Measurements from ENCODE around the gene ZKSCAN5.

DNA sequence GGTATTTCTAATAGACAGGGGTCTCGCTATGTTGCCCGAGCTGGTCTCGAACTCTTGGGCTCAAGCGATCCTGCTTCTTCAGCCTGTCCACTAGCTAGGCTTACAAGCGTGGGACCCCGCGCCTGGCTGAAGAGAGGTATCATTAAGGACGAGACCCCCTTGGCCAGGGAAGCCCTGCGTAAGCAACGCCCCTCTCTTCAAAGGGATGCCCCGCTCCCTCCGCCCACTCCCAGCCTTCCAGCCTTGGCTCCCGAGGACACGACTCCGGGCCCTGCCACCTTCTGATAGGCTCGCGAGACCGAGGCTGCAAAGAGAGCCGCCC, 220 bp upstream of the ZKSCAN5 start:
- TF ChIP-seq, protein P1, sequence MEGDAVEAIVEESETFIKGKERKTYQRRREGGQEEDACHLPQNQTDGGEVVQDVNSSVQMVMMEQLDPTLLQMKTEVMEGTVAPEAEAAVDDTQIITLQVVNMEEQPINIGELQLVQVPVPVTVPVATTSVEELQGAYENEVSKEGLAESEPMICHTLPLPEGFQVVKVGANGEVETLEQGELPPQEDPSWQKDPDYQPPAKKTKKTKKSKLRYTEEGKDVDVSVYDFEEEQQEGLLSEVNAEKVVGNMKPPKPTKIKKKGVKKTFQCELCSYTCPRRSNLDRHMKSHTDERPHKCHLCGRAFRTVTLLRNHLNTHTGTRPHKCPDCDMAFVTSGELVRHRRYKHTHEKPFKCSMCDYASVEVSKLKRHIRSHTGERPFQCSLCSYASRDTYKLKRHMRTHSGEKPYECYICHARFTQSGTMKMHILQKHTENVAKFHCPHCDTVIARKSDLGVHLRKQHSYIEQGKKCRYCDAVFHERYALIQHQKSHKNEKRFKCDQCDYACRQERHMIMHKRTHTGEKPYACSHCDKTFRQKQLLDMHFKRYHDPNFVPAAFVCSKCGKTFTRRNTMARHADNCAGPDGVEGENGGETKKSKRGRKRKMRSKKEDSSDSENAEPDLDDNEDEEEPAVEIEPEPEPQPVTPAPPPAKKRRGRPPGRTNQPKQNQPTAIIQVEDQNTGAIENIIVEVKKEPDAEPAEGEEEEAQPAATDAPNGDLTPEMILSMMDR (IDR thresholded peaks at IDR 0.05; ENCODE audit: low read depth, low read length, poor library complexity, severe bottlenecking), result no peak
- no peak for TF ChIP-seq EZH2phosphoT487 (IDR thresholded peaks at IDR 0.05; ENCODE audit: borderline replicate concordance, low read length)

Data from DOHH2 (cell line).